ENCODE results near the gene ZP1.

The ZP1 gene

DNA sequence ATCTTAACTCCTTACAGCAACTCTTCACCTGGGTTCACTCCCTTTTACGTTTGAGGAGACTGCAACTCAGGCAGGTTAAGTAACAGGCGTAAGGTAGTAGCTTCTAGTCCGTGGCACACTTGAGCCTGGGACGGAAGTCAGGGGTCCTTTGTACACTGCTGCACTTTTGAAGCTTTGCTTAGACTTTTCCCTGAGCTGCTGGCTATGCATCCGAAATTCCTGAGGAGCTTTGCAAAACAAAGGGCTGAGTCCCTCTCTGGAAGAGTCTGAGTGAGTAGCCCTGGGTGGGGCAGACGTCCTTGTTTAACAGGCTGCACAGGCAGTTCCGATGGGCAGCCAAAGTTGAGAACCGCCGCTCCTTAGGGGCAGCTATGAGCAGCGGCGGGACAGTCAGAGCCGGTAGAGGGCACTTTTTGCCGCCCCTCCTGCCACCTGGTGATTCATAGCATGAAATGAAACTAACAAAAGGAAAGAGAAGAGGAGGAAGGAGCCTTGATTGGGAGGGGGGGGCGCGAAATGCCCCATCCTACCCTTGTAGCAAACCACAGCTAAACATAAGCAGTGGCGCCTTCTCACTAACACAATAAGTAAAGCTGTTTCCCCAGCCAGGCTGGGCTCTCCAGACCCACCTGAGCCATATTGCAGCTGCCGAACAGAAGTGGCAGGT, 48.0 kb downstream of the ZP1 start:
- TF ChIP-seq ZFX (IDR thresholded peaks at IDR 0.05; ENCODE audit: borderline replicate concordance), result no peak
- H3K27ac ChIP-seq, result 0 out of 2 replicates have a peak overlapping the region, but pooled peaks have one; percentile 71

DNA sequence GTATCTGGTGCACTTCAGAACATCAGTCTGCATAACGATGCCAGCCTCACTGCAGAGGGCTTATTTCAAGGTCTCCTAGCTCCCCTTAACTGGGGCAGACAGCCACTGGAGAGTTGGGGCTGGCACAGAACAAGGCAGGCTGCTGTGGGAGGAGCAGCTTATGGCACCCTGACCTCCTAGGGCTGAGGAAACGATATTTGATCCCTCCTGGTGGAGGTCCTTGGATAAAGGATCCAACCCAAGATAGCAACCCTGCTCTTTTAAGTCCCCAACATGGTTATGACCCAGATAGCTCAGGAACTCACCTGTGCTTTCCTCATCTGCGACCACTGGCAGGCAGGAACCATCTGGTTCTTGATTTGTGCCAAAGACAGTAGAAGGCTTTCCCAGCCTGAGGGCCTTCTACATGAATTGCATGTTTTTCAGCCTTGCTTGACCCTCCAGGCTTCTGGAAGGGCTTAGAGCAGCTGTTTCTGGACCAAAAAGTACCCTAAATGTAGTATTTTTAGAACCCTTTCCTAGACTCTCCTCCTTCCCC, 49.4 kb downstream of the ZP1 start:
- H3K27ac ChIP-seq, result no peak overlapping the region
- TF ChIP-seq, protein P1, sequence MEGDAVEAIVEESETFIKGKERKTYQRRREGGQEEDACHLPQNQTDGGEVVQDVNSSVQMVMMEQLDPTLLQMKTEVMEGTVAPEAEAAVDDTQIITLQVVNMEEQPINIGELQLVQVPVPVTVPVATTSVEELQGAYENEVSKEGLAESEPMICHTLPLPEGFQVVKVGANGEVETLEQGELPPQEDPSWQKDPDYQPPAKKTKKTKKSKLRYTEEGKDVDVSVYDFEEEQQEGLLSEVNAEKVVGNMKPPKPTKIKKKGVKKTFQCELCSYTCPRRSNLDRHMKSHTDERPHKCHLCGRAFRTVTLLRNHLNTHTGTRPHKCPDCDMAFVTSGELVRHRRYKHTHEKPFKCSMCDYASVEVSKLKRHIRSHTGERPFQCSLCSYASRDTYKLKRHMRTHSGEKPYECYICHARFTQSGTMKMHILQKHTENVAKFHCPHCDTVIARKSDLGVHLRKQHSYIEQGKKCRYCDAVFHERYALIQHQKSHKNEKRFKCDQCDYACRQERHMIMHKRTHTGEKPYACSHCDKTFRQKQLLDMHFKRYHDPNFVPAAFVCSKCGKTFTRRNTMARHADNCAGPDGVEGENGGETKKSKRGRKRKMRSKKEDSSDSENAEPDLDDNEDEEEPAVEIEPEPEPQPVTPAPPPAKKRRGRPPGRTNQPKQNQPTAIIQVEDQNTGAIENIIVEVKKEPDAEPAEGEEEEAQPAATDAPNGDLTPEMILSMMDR (IDR thresholded peaks at IDR 0.05), result no peak
- no peak for TF ChIP-seq ZFX (IDR thresholded peaks at IDR 0.05; ENCODE audit: borderline replicate concordance)

GRCh38 chr11:60917267-60917666, 49.9 kb downstream of the ZP1 start:
- TF ChIP-seq, protein P1 (IDR thresholded peaks at IDR 0.05), result no peak
- no peak for TF ChIP-seq ZFX (IDR thresholded peaks at IDR 0.05; ENCODE audit: borderline replicate concordance)
- H3K27ac ChIP-seq, result no peak overlapping the region

- H3K27ac ChIP-seq, result no peak overlapping the region
- TF ChIP-seq ZFX (IDR thresholded peaks at IDR 0.05; ENCODE audit: borderline replicate concordance), result no peak
- TF ChIP-seq, protein P1 (IDR thresholded peaks at IDR 0.05), result no peak
Measured at GRCh38 chr11:60918251-60918938, 51.1 kb downstream of the ZP1 start.

- H3K27ac ChIP-seq, result no peak overlapping the region
- no peak for TF ChIP-seq ZFX (IDR thresholded peaks at IDR 0.05; ENCODE audit: borderline replicate concordance)
- TF ChIP-seq, protein P1 (IDR thresholded peaks at IDR 0.05), result no peak
Measured at GRCh38 chr11:60918939-60919265, 51.6 kb downstream of the ZP1 start.

- TF ChIP-seq, protein P1 (IDR thresholded peaks at IDR 0.05), result no peak
- TF ChIP-seq ZFX (IDR thresholded peaks at IDR 0.05; ENCODE audit: borderline replicate concordance), result no peak
- no peak overlapping the region for H3K27ac ChIP-seq
Measured at GRCh38 chr11:60919320-60919719, 52.0 kb downstream of the ZP1 start.

GRCh38 chr11:60919956-60920355, 52.6 kb downstream of the ZP1 start:
- H3K27ac ChIP-seq, result no peak overlapping the region
- TF ChIP-seq ZFX (IDR thresholded peaks at IDR 0.05; ENCODE audit: borderline replicate concordance), result no peak
- TF ChIP-seq, protein P1 (IDR thresholded peaks at IDR 0.05), result no peak

All from 22Rv1 (cell line).